K562 (cell line): Measurements from ENCODE around the gene SEC14L1. TPM values are rescaled to one million over a fixed set of nuclear protein-coding genes. Genes with fewer than 3 reads are reported as not detected.

Experiments used
- ATAC-seq: fragments of 200-7000 bp; cut with Tn5 transposase; 3 replicates; pipeline ENCODE4 v1.9.1; 2020; ENCODE audit warnings: moderate library complexity
- BruUV-seq: library from RNA; stranded (reverse); fragments of 400-500 nt; replicated peaks from 2 replicates; lab custom pipeline; 2021; lab: Mats Ljungman, UMichigan
- CTCF ChIA-PET: fragments of 300-600 bp; formaldehyde crosslinking; extraction: SDS; loops from one replicate; lab custom pipeline; 2021; ENCODE audit warnings: low intra/inter-chr PET ratio; lab: Yijun Ruan, JAX
- POLR2A ChIA-PET: fragments of 300-600, 350-650 bp; sonication (Branson Sonifier 250); formaldehyde crosslinking; extraction: SDS; loops from one replicate; lab custom pipeline; 2021; ENCODE audit warnings: antibody characterized with exemption, inconsistent platforms; lab: Yijun Ruan, JAX
- DNase-seq, 4 experiments: peaks; one replicate each; pipeline versions ENCODE4 v3.0.0 to v3.0.0-alpha.2; 2011 to 2018; ENCODE audit warnings: low spot score in 3 of 4, mixed read lengths in 3 of 4; ENCODE audit errors: extremely low read depth in 1 of 4
- FAIRE-seq: peaks from 2 replicates; lab custom pipeline; 2011; peaks lifted over from hg19 to GRCh38; lab: Jason Lieb, UNC
- H2AFZ ChIP-seq: 2 replicates; pipeline ENCODE4 v1.6.0; 2011; ENCODE audit warnings: low read depth, low read length, control low read depth, inconsistent platforms
- H3K27ac ChIP-seq: fragments of 200-600 bp; 3 replicates; pipeline ENCODE4 v1.8.0; 2011; ENCODE audit warnings: low read depth, mild to moderate bottlenecking, control low read depth, inconsistent platforms, low read length, moderate library complexity, mixed read lengths; ENCODE audit errors: extremely low read depth
- H3K27me3 ChIP-seq, 2 experiments: fragments of 300-600 bp in 1 of 2; 2 replicates in 1 of 2; 3 replicates in 1 of 2; pipeline versions ENCODE4 v1.6.0 to v1.8.0; 2011; ENCODE audit warnings: inconsistent platforms in 2 of 2, low read length in 2 of 2, mild to moderate bottlenecking in 1 of 2, mixed read lengths in 1 of 2, moderate library complexity in 1 of 2; ENCODE audit not compliant: control insufficient read depth in 2 of 2, insufficient read depth in 2 of 2
- H3K36me3 ChIP-seq: fragments of 300-600 bp; 3 replicates; pipeline ENCODE4 v1.8.0; 2011; ENCODE audit warnings: mild to moderate bottlenecking, low read length, inconsistent platforms; ENCODE audit not compliant: control insufficient read depth, insufficient read depth
- H3K4me1 ChIP-seq, 2 experiments: fragments of 200-600 bp in 1 of 2; replicated peaks in 1 of 2; 2 replicates in 1 of 2; 3 replicates in 1 of 2; pipeline versions ENCODE4 v1.5.1 to v1.8.0; 2011; ENCODE audit warnings: inconsistent platforms in 2 of 2, low read length in 2 of 2, mild to moderate bottlenecking in 1 of 2, mixed read lengths in 1 of 2, moderate library complexity in 1 of 2; ENCODE audit not compliant: control insufficient read depth in 2 of 2, insufficient read depth in 2 of 2
- H3K4me2 ChIP-seq: 2 replicates; pipeline ENCODE4 v1.6.1; 2011; ENCODE audit warnings: low read length, control low read depth, inconsistent platforms, mixed read lengths; ENCODE audit not compliant: insufficient read depth
- H3K4me3 ChIP-seq: fragments of 200-600 bp; sonication (generic), shearing (Covaris generic); 2 replicates; pipeline ENCODE4 v1.5.1; 2016; ENCODE audit warnings: control low read depth, inconsistent platforms
- H3K79me2 ChIP-seq: fragments of 200-600 bp; 3 replicates; pipeline ENCODE4 v1.8.0; 2011; ENCODE audit warnings: low read length, inconsistent platforms; ENCODE audit not compliant: control insufficient read depth, insufficient read depth
- H3K9ac ChIP-seq, 2 experiments: 2 replicates each; pipeline versions ENCODE4 v1.6.0 to v1.6.1; 2011; ENCODE audit warnings: low read depth in 2 of 2, low read length in 2 of 2, control low read depth in 1 of 2, inconsistent platforms in 1 of 2, mild to moderate bottlenecking in 1 of 2, mixed read lengths in 1 of 2; ENCODE audit not compliant: insufficient read depth in 1 of 2
- H3K9me1 ChIP-seq: one replicate; pipeline ENCODE4 v1.6.0; 2011; ENCODE audit warnings: inconsistent platforms, mild to moderate bottlenecking, low read length, moderate library complexity; ENCODE audit not compliant: control insufficient read depth, insufficient read depth
- H3K9me3 ChIP-seq: replicated peaks from 2 replicates; pipeline ENCODE4 v1.5.1; 2011; ENCODE audit warnings: low read depth, low read length, inconsistent platforms; ENCODE audit not compliant: control insufficient read depth, insufficient read depth
- H4K20me1 ChIP-seq: replicated peaks from 2 replicates; pipeline ENCODE4 v1.6.1; 2011; ENCODE audit warnings: low read length, inconsistent platforms, mixed read lengths; ENCODE audit not compliant: control insufficient read depth, insufficient read depth
- FOXP1 ChIP-seq: sonication (generic); formaldehyde crosslinking; IDR thresholded peaks from 2 replicates; pipeline ENCODE4 v1.8.0; 2022; ENCODE audit warnings: mild to moderate bottlenecking, missing genetic modification reagents
- MYNN ChIP-seq, 2 experiments: sonication (generic); formaldehyde crosslinking in 1 of 2; IDR thresholded peaks; 2 replicates each; pipeline versions ENCODE4 v1.5.0 to v1.6.1; 2016 to 2020; ENCODE audit warnings: antibody characterized with exemption in 1 of 2, missing genetic modification reagents in 1 of 2
- PHF21A ChIP-seq: fragments of 450-650 bp; IDR thresholded peaks from 2 replicates; pipeline ENCODE4 v1.6.1; 2017; ENCODE audit warnings: low read depth, borderline replicate concordance
- PTTG1 ChIP-seq: fragments of 450-650 bp; IDR thresholded peaks from 2 replicates; pipeline ENCODE4 v1.6.1; 2016; ENCODE audit warnings: low read depth, mild to moderate bottlenecking, missing genetic modification characterization, missing compliant biosample characterization
- SNAPC5 ChIP-seq: fragments of 250-450 bp; sonication (Bioruptor Pico); IDR thresholded peaks from 2 replicates; pipeline ENCODE4 v1.8.0; 2021; ENCODE audit warnings: moderate library complexity, mild to moderate bottlenecking, inconsistent platforms
- STAT5B ChIP-seq: fragments of 250-450 bp; sonication (Bioruptor Pico); IDR thresholded peaks from 2 replicates; pipeline ENCODE4 v1.8.0; 2021; ENCODE audit warnings: mild to moderate bottlenecking, inconsistent platforms
- TEAD2 ChIP-seq: fragments of 450-650 bp; IDR thresholded peaks from 2 replicates; pipeline ENCODE4 v1.6.1; 2016; ENCODE audit warnings: missing genetic modification characterization, control low read depth, missing compliant biosample characterization
- ZNF639 ChIP-seq, 2 experiments: fragments of 200-800 bp in 1 of 2; sonication (Bioruptor generic) in 1 of 2; sonication (generic) in 1 of 2; formaldehyde crosslinking in 1 of 2; IDR thresholded peaks in 1 of 2; conservative IDR thresholded peaks in 1 of 2; 2 replicates each; pipeline versions ENCODE4 v1.5.0 to v1.6.1; 2016 to 2020; ENCODE audit warnings: missing compliant biosample characterization in 1 of 2, missing genetic modification characterization in 1 of 2, missing genetic modification reagents in 1 of 2
- WGBS: fragments of 100-300 bp; shearing (Covaris generic); methylation state at CpG from one replicate; pipeline ENCODE4 v1.1.6; 2016; ENCODE audit warnings: low coverage, mixed read lengths; ENCODE audit not compliant: insufficient coverage; ENCODE audit errors: missing lambda C conversion rate; 5-methylcytosine and 5-hydroxymethylcytosine counted together
- in situ Hi-C: fragments of 300-500 bp; cut with MboI; formaldehyde crosslinking; loops from 4 replicates; pipeline ENCODE4 v1.15.0; 2018; ENCODE audit warnings: inconsistent platforms, mixed read lengths
- intact Hi-C: fragments of 100-400 bp; cut with micrococcal nuclease; formaldehyde crosslinking; loops from 2 replicates; pipeline ENCODE4 v1.14.2; 2022
- polyA plus RNA-seq, 8 experiments: library from polyadenylated mRNA; depleted of rRNA in 4 of 8; stranded (reverse) in 5 of 8; unstranded in 3 of 8; fragments of >200 nt; fragmentation: Nextera tagmentation in 2 of 8; fragmentation: Illumina TruSeq in 1 of 8; extraction: Ambion mirVana in 2 of 8; extraction: Trizol in 1 of 8; gene quantifications; 2 replicates each; pipeline versions ENCODE4 v1.2.1 to v1.2.3, GENCODE V29; 2011 to 2014; ENCODE audit warnings: inconsistent platforms in 1 of 8, missing spikeins in 1 of 8
- total RNA-seq, 7 experiments: library from RNA; depleted of rRNA in 6 of 7; stranded (reverse); fragments of >200 nt in 6 of 7; fragmentation: Illumina TruSeq in 2 of 7; extraction: Trizol in 2 of 7; gene quantifications; 2 replicates each; pipeline versions ENCODE4 v1.2.1 to v1.2.3, GENCODE V29; 2011 to 2021; ENCODE audit warnings: low replicate concordance in 1 of 7
- TF ChIP-seq, protein P1 (sequence below): fragments of 450-650 bp; formaldehyde crosslinking; conservative IDR thresholded peaks from 2 replicates; pipeline ENCODE4 v1.4.0; 2022; ENCODE audit warnings: mild to moderate bottlenecking, missing genetic modification characterization
- TF ChIP-seq, protein P2 (sequence below): fragments of 250-450 bp; sonication (Bioruptor Pico); IDR thresholded peaks from 2 replicates; pipeline ENCODE4 v1.4.0; 2020; ENCODE audit warnings: mild to moderate bottlenecking, moderate library complexity
- TF ChIP-seq, protein P3 (sequence below): sonication (generic); formaldehyde crosslinking; IDR thresholded peaks from 2 replicates; pipeline ENCODE4 v1.9.0; 2022; ENCODE audit warnings: mild to moderate bottlenecking, missing genetic modification reagents
- TF ChIP-seq, protein P4 (sequence below): fragments of 450-650 bp; formaldehyde crosslinking; IDR thresholded peaks from 2 replicates; pipeline ENCODE4 v1.4.0; 2020; ENCODE audit warnings: mild to moderate bottlenecking, moderate library complexity
- TF ChIP-seq, protein P5 (sequence below): sonication (generic); formaldehyde crosslinking; IDR thresholded peaks from 2 replicates; pipeline ENCODE4 v1.8.0; 2022; ENCODE audit warnings: mild to moderate bottlenecking, low read depth, missing genetic modification reagents

SEC14L1 gene
- total and polyA plus RNA-seq, 9 of the 15 experiments (the other 6 are each of a cell fraction or from before 2014, with no cell fraction given) = 3.1 to 39.7 (median 15.2) TPM

GRCh38 chr17:77130525-77130924, 10.2 kb upstream of the SEC14L1 start:
- in situ Hi-C loops (no loop called here), intact Hi-C loops (no loop called here)
- no peak overlapping the region for H3K4me3 ChIP-seq
- no peaks in the 10 kb centered on the region for H3K27me3 ChIP-seq
- H3K27ac ChIP-seq = no peak overlapping the region
- H3K36me3 ChIP-seq = no peaks in the 10 kb centered on the region
- H2AFZ ChIP-seq = no peak overlapping the region
- H4K20me1 ChIP-seq = no peaks in the 10 kb centered on the region
- DNase-seq (no peak), ATAC-seq (no peak), FAIRE-seq (no peak)
- CTCF ChIA-PET = no interaction called here
- BruUV-seq = no TSS peak
- no peaks in the 10 kb centered on the region for H3K9me3 ChIP-seq
- POLR2A ChIA-PET = interaction anchor here (0.7 kb wide), 1 partner anchor 7 kb away, joined by 3 read pairs; no protein-coding TSS in a partner anchor
- peaks cover 12% of the 10 kb centered on the region in 2 experiments; a peak in 4 of 5 replicates for H3K4me1 ChIP-seq
- no peaks in the 10 kb centered on the region for H3K79me2 ChIP-seq
- no peaks in the 10 kb centered on the region for H3K9me1 ChIP-seq
- no peak overlapping the region; a peak in 1 of 4 replicates for H3K9ac ChIP-seq
- no peak overlapping the region for H3K4me2 ChIP-seq
- WGBS = 75% methylated on average over 9 of the region's 9 CpGs
- TF ChIP-seq TEAD2 (no peak), PTTG1 (tag) (no peak), ZNF639 (CRISPR knock-in tag; conservative IDR thresholded peaks at IDR 0.05 in 1 of 2, IDR thresholded peaks at IDR 0.05 in 1 of 2) (no peak), STAT5B (no peak), PHF21A (no peak), SNAPC5 (no peak), MYNN (IDR thresholded peaks at IDR 0.05) (no peak), MYNN (CRISPR knock-in tag; IDR thresholded peaks at IDR 0.05) (no peak), FOXP1 (CRISPR knock-in tag) (no peak)
- TF ChIP-seq, protein P1, sequence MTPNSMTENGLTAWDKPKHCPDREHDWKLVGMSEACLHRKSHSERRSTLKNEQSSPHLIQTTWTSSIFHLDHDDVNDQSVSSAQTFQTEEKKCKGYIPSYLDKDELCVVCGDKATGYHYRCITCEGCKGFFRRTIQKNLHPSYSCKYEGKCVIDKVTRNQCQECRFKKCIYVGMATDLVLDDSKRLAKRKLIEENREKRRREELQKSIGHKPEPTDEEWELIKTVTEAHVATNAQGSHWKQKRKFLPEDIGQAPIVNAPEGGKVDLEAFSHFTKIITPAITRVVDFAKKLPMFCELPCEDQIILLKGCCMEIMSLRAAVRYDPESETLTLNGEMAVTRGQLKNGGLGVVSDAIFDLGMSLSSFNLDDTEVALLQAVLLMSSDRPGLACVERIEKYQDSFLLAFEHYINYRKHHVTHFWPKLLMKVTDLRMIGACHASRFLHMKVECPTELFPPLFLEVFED (CRISPR knock-in tag) = no peak
- TF ChIP-seq, protein P2, sequence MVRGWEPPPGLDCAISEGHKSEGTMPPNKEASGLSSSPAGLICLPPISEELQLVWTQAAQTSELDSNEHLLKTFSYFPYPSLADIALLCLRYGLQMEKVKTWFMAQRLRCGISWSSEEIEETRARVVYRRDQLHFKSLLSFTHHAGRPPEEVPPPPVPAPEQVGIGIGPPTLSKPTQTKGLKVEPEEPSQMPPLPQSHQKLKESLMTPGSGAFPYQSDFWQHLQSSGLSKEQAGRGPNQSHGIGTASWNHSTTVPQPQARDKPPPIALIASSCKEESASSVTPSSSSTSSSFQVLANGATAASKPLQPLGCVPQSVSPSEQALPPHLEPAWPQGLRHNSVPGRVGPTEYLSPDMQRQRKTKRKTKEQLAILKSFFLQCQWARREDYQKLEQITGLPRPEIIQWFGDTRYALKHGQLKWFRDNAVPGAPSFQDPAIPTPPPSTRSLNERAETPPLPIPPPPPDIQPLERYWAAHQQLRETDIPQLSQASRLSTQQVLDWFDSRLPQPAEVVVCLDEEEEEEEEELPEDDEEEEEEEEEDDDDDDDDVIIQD (CRISPR knock-in tag) = no peak
- TF ChIP-seq, protein P3, sequence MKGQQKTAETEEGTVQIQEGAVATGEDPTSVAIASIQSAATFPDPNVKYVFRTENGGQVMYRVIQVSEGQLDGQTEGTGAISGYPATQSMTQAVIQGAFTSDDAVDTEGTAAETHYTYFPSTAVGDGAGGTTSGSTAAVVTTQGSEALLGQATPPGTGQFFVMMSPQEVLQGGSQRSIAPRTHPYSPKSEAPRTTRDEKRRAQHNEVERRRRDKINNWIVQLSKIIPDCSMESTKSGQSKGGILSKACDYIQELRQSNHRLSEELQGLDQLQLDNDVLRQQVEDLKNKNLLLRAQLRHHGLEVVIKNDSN = no peak
- TF ChIP-seq, protein P4, sequence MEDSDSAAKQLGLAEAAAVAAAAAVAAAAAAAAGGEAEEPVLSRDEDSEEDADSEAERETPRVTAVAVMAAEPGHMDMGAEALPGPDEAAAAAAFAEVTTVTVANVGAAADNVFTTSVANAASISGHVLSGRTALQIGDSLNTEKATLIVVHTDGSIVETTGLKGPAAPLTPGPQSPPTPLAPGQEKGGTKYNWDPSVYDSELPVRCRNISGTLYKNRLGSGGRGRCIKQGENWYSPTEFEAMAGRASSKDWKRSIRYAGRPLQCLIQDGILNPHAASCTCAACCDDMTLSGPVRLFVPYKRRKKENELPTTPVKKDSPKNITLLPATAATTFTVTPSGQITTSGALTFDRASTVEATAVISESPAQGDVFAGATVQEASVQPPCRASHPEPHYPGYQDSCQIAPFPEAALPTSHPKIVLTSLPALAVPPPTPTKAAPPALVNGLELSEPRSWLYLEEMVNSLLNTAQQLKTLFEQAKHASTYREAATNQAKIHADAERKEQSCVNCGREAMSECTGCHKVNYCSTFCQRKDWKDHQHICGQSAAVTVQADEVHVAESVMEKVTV (CRISPR knock-in tag) = no peak
- TF ChIP-seq, protein P5, sequence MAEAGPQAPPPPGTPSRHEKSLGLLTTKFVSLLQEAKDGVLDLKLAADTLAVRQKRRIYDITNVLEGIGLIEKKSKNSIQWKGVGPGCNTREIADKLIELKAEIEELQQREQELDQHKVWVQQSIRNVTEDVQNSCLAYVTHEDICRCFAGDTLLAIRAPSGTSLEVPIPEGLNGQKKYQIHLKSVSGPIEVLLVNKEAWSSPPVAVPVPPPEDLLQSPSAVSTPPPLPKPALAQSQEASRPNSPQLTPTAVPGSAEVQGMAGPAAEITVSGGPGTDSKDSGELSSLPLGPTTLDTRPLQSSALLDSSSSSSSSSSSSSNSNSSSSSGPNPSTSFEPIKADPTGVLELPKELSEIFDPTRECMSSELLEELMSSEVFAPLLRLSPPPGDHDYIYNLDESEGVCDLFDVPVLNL (CRISPR knock-in tag) = no peak
